Measurements from ENCODE around the gene GALNT12. TPM values are rescaled to one million over a fixed set of nuclear protein-coding genes. Genes with fewer than 3 reads are reported as not detected.

The GALNT12 gene
- total RNA-seq, 5 donors from 2014 or later (not counting 1 experiment from before 2014, with no cell fraction given): 9.5 to 11.7 (median 11.6) TPM

- CTCF ChIA-PET: no interaction called here
- peaks cover 76% of the 10 kb centered on the region for H3K36me3 Mint-ChIP-seq
- no peaks in the 10 kb centered on the region for H3K27me3 ChIP-seq (replicated peaks in 1 of 2; ENCODE audit: control insufficient read depth in 2 of 2, extremely low read depth in 1 of 2, insufficient read depth in 2 of 2, low read length in 1 of 2)
- no peaks in the 10 kb centered on the region for H3K9me3 ChIP-seq
- H3K4me1 Mint-ChIP-seq: no peaks in the 10 kb centered on the region
- POLR2A ChIA-PET: no interaction called here
- WGBS (ENCODE audit: insufficient coverage): 94% methylated on average over 6 of the region's 7 CpGs
- H3K36me3 ChIP-seq (ENCODE audit: control insufficient read depth in 2 of 2, extremely low read depth in 1 of 2, insufficient read depth in 1 of 2, low read length in 1 of 2): peaks cover 26 to 45% of the 10 kb centered on the region in 2 donors
- ATAC-seq (replicated peaks in 1 of 4): no peak
- H3K27me3 Mint-ChIP-seq: no peaks in the 10 kb centered on the region
- H3K4me1 ChIP-seq (ENCODE audit: control insufficient read depth in 1 of 2, extremely low read depth in 1 of 2, insufficient read depth in 2 of 2, low read length in 2 of 2): no peaks in the 10 kb centered on the region
- H3K9me3 Mint-ChIP-seq: peaks cover 0 to 5% (median 2%) of the 10 kb centered on the region in 3 donors
- H3K4me3 Mint-ChIP-seq: no peak overlapping the region
- H3K4me3 ChIP-seq (ENCODE audit: control insufficient read depth in 1 of 2, extremely low read depth in 1 of 2, low read length in 1 of 2): no peak overlapping the region
- H3K27ac ChIP-seq (ENCODE audit: low read length): no peak overlapping the region
- DNase-seq: no peak
- H3K27ac Mint-ChIP-seq: no peak overlapping the region
These were observed 39.6 kb upstream of the GALNT12 start for GRCh38 chr9:98767915-98768314.

- Mint-ChIP-seq H3K36me3 (peaks cover 77% of the 10 kb centered on the region), H3K4me1 (no peaks in the 10 kb centered on the region), H3K27me3 (no peaks in the 10 kb centered on the region), H3K9me3 (peaks cover 0 to 5% (median 2%) of the 10 kb centered on the region in 3 donors), H3K27ac (no peak overlapping the region), H3K4me3 (no peak overlapping the region)
- Histone ChIP-seq H3K36me3 (ENCODE audit: control insufficient read depth in 2 of 2, extremely low read depth in 1 of 2, insufficient read depth in 1 of 2, low read length in 1 of 2) (peaks cover 30 to 49% of the 10 kb centered on the region in 2 donors), H3K4me1 (ENCODE audit: control insufficient read depth in 1 of 2, extremely low read depth in 1 of 2, insufficient read depth in 2 of 2, low read length in 2 of 2) (no peaks in the 10 kb centered on the region), H3K9me3 (no peaks in the 10 kb centered on the region), H3K4me3 (ENCODE audit: control insufficient read depth in 1 of 2, extremely low read depth in 1 of 2, low read length in 1 of 2) (no peak overlapping the region), H3K27me3 (replicated peaks in 1 of 2; ENCODE audit: control insufficient read depth in 2 of 2, extremely low read depth in 1 of 2, insufficient read depth in 2 of 2, low read length in 1 of 2) (no peaks in the 10 kb centered on the region), H3K27ac (ENCODE audit: low read length) (no peak overlapping the region)
- no peak for DNase-seq
- no peak for ATAC-seq (replicated peaks in 1 of 4)
- CTCF ChIA-PET: no interaction called here
- WGBS (ENCODE audit: insufficient coverage): 89% methylated on average over 9 of the region's 9 CpGs
- POLR2A ChIA-PET: no interaction called here
These were observed 39.1 kb upstream of the GALNT12 start for GRCh38 chr9:98768344-98768743.

GRCh38 chr9:98770717-98771116 lies 36.8 kb upstream of the GALNT12 start:
- CTCF ChIA-PET: no interaction called here
- no peaks in the 10 kb centered on the region for H3K4me1 Mint-ChIP-seq
- Histone ChIP-seq H3K36me3 (ENCODE audit: control insufficient read depth in 2 of 2, extremely low read depth in 1 of 2, insufficient read depth in 1 of 2, low read length in 1 of 2) (peaks cover 31 to 57% of the 10 kb centered on the region in 2 donors), H3K9me3 (no peaks in the 10 kb centered on the region), H3K4me1 (ENCODE audit: control insufficient read depth in 1 of 2, extremely low read depth in 1 of 2, insufficient read depth in 2 of 2, low read length in 2 of 2) (no peaks in the 10 kb centered on the region), H3K4me3 (ENCODE audit: control insufficient read depth in 1 of 2, extremely low read depth in 1 of 2, low read length in 1 of 2) (no peak overlapping the region), H3K27ac (ENCODE audit: low read length) (no peak overlapping the region), H3K27me3 (replicated peaks in 1 of 2; ENCODE audit: control insufficient read depth in 2 of 2, extremely low read depth in 1 of 2, insufficient read depth in 2 of 2, low read length in 1 of 2) (no peaks in the 10 kb centered on the region)
- ATAC-seq (replicated peaks in 1 of 4) (no peak), DNase-seq (no peak)
- H3K36me3 Mint-ChIP-seq: peaks cover 70% of the 10 kb centered on the region
- no peak overlapping the region for H3K4me3 Mint-ChIP-seq
- POLR2A ChIA-PET: no interaction called here
- H3K9me3 Mint-ChIP-seq: no peaks in the 10 kb centered on the region
- no peak overlapping the region for H3K27ac Mint-ChIP-seq
- WGBS (ENCODE audit: insufficient coverage): 95% methylated on average over 7 of the region's 10 CpGs
- no peaks in the 10 kb centered on the region for H3K27me3 Mint-ChIP-seq

- H3K27ac Mint-ChIP-seq: no peak overlapping the region
- no peaks in the 10 kb centered on the region for H3K9me3 ChIP-seq
- no peaks in the 10 kb centered on the region for H3K4me1 ChIP-seq (ENCODE audit: control insufficient read depth in 1 of 2, extremely low read depth in 1 of 2, insufficient read depth in 2 of 2, low read length in 2 of 2)
- no peaks in the 10 kb centered on the region for H3K9me3 Mint-ChIP-seq
- DNase-seq: no peak
- CTCF ChIA-PET: no interaction called here
- H3K4me3 ChIP-seq (ENCODE audit: control insufficient read depth in 1 of 2, extremely low read depth in 1 of 2, low read length in 1 of 2): no peak overlapping the region
- no peak overlapping the region for H3K4me3 Mint-ChIP-seq
- peaks cover 31 to 57% of the 10 kb centered on the region in 2 donors for H3K36me3 ChIP-seq (ENCODE audit: control insufficient read depth in 2 of 2, extremely low read depth in 1 of 2, insufficient read depth in 1 of 2, low read length in 1 of 2)
- peaks cover 66% of the 10 kb centered on the region for H3K36me3 Mint-ChIP-seq
- H3K27ac ChIP-seq (ENCODE audit: low read length): no peak overlapping the region
- ATAC-seq (replicated peaks in 1 of 4): no peak
- H3K27me3 ChIP-seq (replicated peaks in 1 of 2; ENCODE audit: control insufficient read depth in 2 of 2, extremely low read depth in 1 of 2, insufficient read depth in 2 of 2, low read length in 1 of 2): no peaks in the 10 kb centered on the region
- 95% methylated on average over 11 of the region's 15 CpGs for WGBS (ENCODE audit: insufficient coverage)
- H3K4me1 Mint-ChIP-seq: no peaks in the 10 kb centered on the region
- POLR2A ChIA-PET: no interaction called here
- H3K27me3 Mint-ChIP-seq: no peaks in the 10 kb centered on the region
These were observed 36.1 kb upstream of the GALNT12 start for GRCh38 chr9:98771209-98771874.

GRCh38 chr9:98772364-98773155 lies 34.9 kb upstream of the GALNT12 start:
- Histone ChIP-seq H3K27me3 (replicated peaks in 1 of 2; ENCODE audit: control insufficient read depth in 2 of 2, extremely low read depth in 1 of 2, insufficient read depth in 2 of 2, low read length in 1 of 2) (no peaks in the 10 kb centered on the region), H3K36me3 (ENCODE audit: control insufficient read depth in 2 of 2, extremely low read depth in 1 of 2, insufficient read depth in 1 of 2, low read length in 1 of 2) (peaks cover 27 to 47% of the 10 kb centered on the region in 2 donors), H3K4me3 (ENCODE audit: control insufficient read depth in 1 of 2, extremely low read depth in 1 of 2, low read length in 1 of 2) (no peak overlapping the region), H3K9me3 (no peaks in the 10 kb centered on the region), H3K27ac (ENCODE audit: low read length) (no peak overlapping the region), H3K4me1 (ENCODE audit: control insufficient read depth in 1 of 2, extremely low read depth in 1 of 2, insufficient read depth in 2 of 2, low read length in 2 of 2) (no peaks in the 10 kb centered on the region)
- Mint-ChIP-seq H3K27me3 (no peaks in the 10 kb centered on the region), H3K27ac (no peak overlapping the region), H3K36me3 (peaks cover 60% of the 10 kb centered on the region), H3K4me1 (no peaks in the 10 kb centered on the region), H3K4me3 (no peak overlapping the region), H3K9me3 (no peaks in the 10 kb centered on the region)
- ChIA-PET POLR2A (no interaction called here), CTCF (no interaction called here)
- 87% methylated on average over 13 of the region's 13 CpGs for WGBS (ENCODE audit: insufficient coverage)
- ATAC-seq (replicated peaks in 1 of 4) (no peak), DNase-seq (no peak)

GRCh38 chr9:98773721-98774120 lies 33.7 kb upstream of the GALNT12 start:
- WGBS (ENCODE audit: insufficient coverage): 100% methylated on average over 9 of the region's 15 CpGs
- Mint-ChIP-seq H3K4me3 (no peak overlapping the region), H3K27me3 (no peaks in the 10 kb centered on the region), H3K9me3 (no peaks in the 10 kb centered on the region), H3K36me3 (peaks cover 58% of the 10 kb centered on the region), H3K4me1 (no peaks in the 10 kb centered on the region), H3K27ac (no peak overlapping the region)
- Histone ChIP-seq H3K4me1 (ENCODE audit: control insufficient read depth in 1 of 2, extremely low read depth in 1 of 2, insufficient read depth in 2 of 2, low read length in 2 of 2) (no peaks in the 10 kb centered on the region), H3K27me3 (replicated peaks in 1 of 2; ENCODE audit: control insufficient read depth in 2 of 2, extremely low read depth in 1 of 2, insufficient read depth in 2 of 2, low read length in 1 of 2) (no peaks in the 10 kb centered on the region), H3K4me3 (ENCODE audit: control insufficient read depth in 1 of 2, extremely low read depth in 1 of 2, low read length in 1 of 2) (no peak overlapping the region), H3K27ac (ENCODE audit: low read length) (no peak overlapping the region), H3K9me3 (no peaks in the 10 kb centered on the region), H3K36me3 (ENCODE audit: control insufficient read depth in 2 of 2, extremely low read depth in 1 of 2, insufficient read depth in 1 of 2, low read length in 1 of 2) (peaks cover 27 to 41% of the 10 kb centered on the region in 2 donors)
- POLR2A ChIA-PET: no interaction called here
- ATAC-seq (replicated peaks in 1 of 4) (no peak), DNase-seq (no peak)
- CTCF ChIA-PET: interaction anchor here (0.6 to 1.0 kb wide), 5 partner anchors 15 to 881 kb away, joined by 3 to 6 read pairs (median 4); no protein-coding TSS in a partner anchor
